GM21576 (cell line): ENCODE results near the gene ECI2.
"Not testable (repeated sequence)": the region's sequence is repeated elsewhere in the genome, so short reads cannot be mapped to it uniquely, and the experiment has no call there.

Source experiments
- ATAC-seq: cut with Tn5 transposase; IDR thresholded peaks from one replicate; pipeline ENCODE4 v1.9.1; 2021; ENCODE audit warnings: mild to moderate bottlenecking, moderate library complexity; ENCODE audit not compliant: unreplicated experiment

ECI2 gene

GRCh38 chr6:4139272-4139671, 3.9 kb upstream of the ECI2 start:
- ATAC-seq: no peak

GRCh38 chr6:4138186-4138585, 2.8 kb upstream of the ECI2 start:
- no peak for ATAC-seq

GRCh38 chr6:4136354-4136831, 1.0 kb upstream of the ECI2 start:
- ATAC-seq: no peak

GRCh38 chr6:4135665-4136353, 434 bp upstream of the ECI2 start:
- peak; percentile 60 for ATAC-seq

- no peak for ATAC-seq
Measured at GRCh38 chr6:4133941-4134838, 1.2 kb downstream of the ECI2 start.

- no peak for ATAC-seq
Measured at GRCh38 chr6:4130357-4130987, 4.9 kb downstream of the ECI2 start.

GRCh38 chr6:4129446-4129845, 5.9 kb downstream of the ECI2 start:
- ATAC-seq: no peak

- ATAC-seq: no peak
Measured at GRCh38 chr6:4128748-4129147, 6.6 kb downstream of the ECI2 start.

GRCh38 chr6:4128072-4128471, 7.3 kb downstream of the ECI2 start:
- no peak for ATAC-seq

GRCh38 chr6:4125933-4126864, 9.2 kb downstream of the ECI2 start:
- no peak for ATAC-seq

- no peak for ATAC-seq
Measured at GRCh38 chr6:4125500-4125899, 9.9 kb downstream of the ECI2 start.

GRCh38 chr6:4124351-4124750, 11.0 kb downstream of the ECI2 start:
- ATAC-seq: no peak

GRCh38 chr6:4115741-4116140, 19.6 kb downstream of the ECI2 start:
- no peak for ATAC-seq

- no peak for ATAC-seq
Measured at GRCh38 chr6:4114123-4114522, 21.3 kb downstream of the ECI2 start.

GRCh38 chr6:4113649-4114048, 21.7 kb downstream of the ECI2 start:
- no peak for ATAC-seq

GRCh38 chr6:4112366-4112765, 23.0 kb downstream of the ECI2 start:
- ATAC-seq: no peak

- not testable (repeated sequence) for ATAC-seq
Measured at GRCh38 chr6:4109363-4109815, 26.0 kb downstream of the ECI2 start.

- ATAC-seq: no peak
Measured at GRCh38 chr6:4108561-4109093, 26.7 kb downstream of the ECI2 start.

- ATAC-seq: no peak
Measured at GRCh38 chr6:4107873-4108272, 27.5 kb downstream of the ECI2 start.

GRCh38 chr6:4105980-4106536, 29.3 kb downstream of the ECI2 start:
- ATAC-seq: no peak
